Ascending aorta (tissue), 2 donors: ENCODE data around the gene LCE1A. TPM values are rescaled to one million over a fixed set of nuclear protein-coding genes. Genes with fewer than 3 reads are reported as not detected.

Experiments
- DNase-seq, 2 donors: peaks; one replicate each; pipeline ENCODE4 v3.0.0-alpha.2; 2019; ENCODE audit warnings: low spot score in 2 of 2
- H3K27ac ChIP-seq, 2 donors: fragments of 200-600 bp; sonication (generic); one replicate each; pipeline ENCODE4 v1.5.1; 2016 to 2017; ENCODE audit warnings: mild to moderate bottlenecking in 1 of 2
- H3K27me3 ChIP-seq: fragments of 200-600 bp; sonication (generic); one replicate; pipeline ENCODE4 v1.5.1; 2017
- H3K36me3 ChIP-seq, 2 donors: fragments of 200-600 bp; sonication (generic); one replicate each; pipeline ENCODE4 v1.5.1; 2016
- H3K4me1 ChIP-seq, 2 donors: fragments of 200-600 bp; sonication (generic); one replicate each; pipeline ENCODE4 v1.5.1; 2016 to 2017; ENCODE audit warnings: mild to moderate bottlenecking in 1 of 2
- H3K4me3 ChIP-seq, 2 donors: fragments of 200-600 bp; sonication (generic); one replicate each; pipeline ENCODE4 v1.5.1; 2016 to 2017; ENCODE audit warnings: mild to moderate bottlenecking in 1 of 2
- H3K9me3 ChIP-seq, 2 donors: fragments of 200-600 bp; sonication (generic); one replicate each; pipeline ENCODE4 v1.5.1; 2016
- CTCF ChIP-seq, 3 experiments: fragments of 200-600 bp in 2 of 3; fragments of 450-650 bp in 1 of 3; sonication (generic) in 2 of 3; IDR thresholded peaks; one replicate each; pipeline ENCODE4 v1.5.1; 2016 to 2019; ENCODE audit warnings: antibody characterized with exemption in 3 of 3, mild to moderate bottlenecking in 1 of 3, moderate library complexity in 1 of 3
- intact Hi-C: fragments of 100-400 bp; cut with DNase I; formaldehyde crosslinking; loops from one replicate; pipeline ENCODE4 v1.15.1; 2023
- total RNA-seq: library from RNA; depleted of rRNA; stranded (reverse); fragments of >200 nt; gene quantifications from one replicate; pipeline ENCODE4 v1.1.0, GENCODE V29; 2016

LCE1A gene
- total RNA-seq, 1 donor from 2014 or later = not detected

GRCh38 chr1:152859696-152860095 lies 32.4 kb downstream of the LCE1A start, which contains the start of gene LCE7A:
LCE7A (plus strand) TSS chr1:152859996; CDS start chr1:152860698, 702 bp downstream.
- no peak within 1 kb of the TSS for H3K27ac ChIP-seq
- TF ChIP-seq CTCF (IDR thresholded peaks at IDR 0.05) = no peak
- H3K9me3 ChIP-seq = no peaks in the 10 kb centered on the region
- H3K36me3 ChIP-seq = no peaks in the 10 kb centered on the region
- H3K4me3 ChIP-seq = no peak within 1 kb of the TSS
- intact Hi-C loops = no loop called here
- DNase-seq = no peak
- H3K4me1 ChIP-seq = no peaks in the 10 kb centered on the region
- H3K27me3 ChIP-seq = no peaks in the 10 kb centered on the region

- H3K27me3 ChIP-seq = no peaks in the 10 kb centered on the region
- H3K9me3 ChIP-seq = no peaks in the 10 kb centered on the region
- no peak overlapping the region for H3K27ac ChIP-seq
- H3K36me3 ChIP-seq = no peaks in the 10 kb centered on the region
- no peak for TF ChIP-seq CTCF (IDR thresholded peaks at IDR 0.05)
- intact Hi-C loops = no loop called here
- no peaks in the 10 kb centered on the region for H3K4me1 ChIP-seq
- H3K4me3 ChIP-seq = no peak overlapping the region
- no peak for DNase-seq
Measured at GRCh38 chr1:152860129-152860528, 32.9 kb downstream of the LCE1A start.

- Histone ChIP-seq H3K4me3 (no peak overlapping the region), H3K36me3 (no peaks in the 10 kb centered on the region), H3K27ac (no peak overlapping the region), H3K4me1 (no peaks in the 10 kb centered on the region), H3K9me3 (no peaks in the 10 kb centered on the region), H3K27me3 (no peaks in the 10 kb centered on the region)
- intact Hi-C loops = no loop called here
- DNase-seq = no peak
- TF ChIP-seq CTCF (IDR thresholded peaks at IDR 0.05) = no peak
Measured at GRCh38 chr1:152861374-152861773, 34.1 kb downstream of the LCE1A start.

GRCh38 chr1:152864443-152864842 lies 37.2 kb downstream of the LCE1A start:
- DNase-seq = no peak
- Histone ChIP-seq H3K27ac (no peak overlapping the region), H3K4me3 (no peak overlapping the region), H3K27me3 (no peaks in the 10 kb centered on the region), H3K36me3 (no peaks in the 10 kb centered on the region), H3K4me1 (no peaks in the 10 kb centered on the region), H3K9me3 (no peaks in the 10 kb centered on the region)
- no peak for TF ChIP-seq CTCF (IDR thresholded peaks at IDR 0.05)
- intact Hi-C loops = no loop called here

- intact Hi-C loops = no loop called here
- no peaks in the 10 kb centered on the region for H3K4me1 ChIP-seq
- H3K36me3 ChIP-seq = no peaks in the 10 kb centered on the region
- TF ChIP-seq CTCF (IDR thresholded peaks at IDR 0.05) = no peak
- H3K27me3 ChIP-seq = no peaks in the 10 kb centered on the region
- no peak overlapping the region for H3K4me3 ChIP-seq
- no peak overlapping the region for H3K27ac ChIP-seq
- H3K9me3 ChIP-seq = no peaks in the 10 kb centered on the region
- no peak for DNase-seq
Measured at GRCh38 chr1:152866321-152866720, 39.0 kb downstream of the LCE1A start.
